Left lung (tissue), 10 donors: ENCODE results near the gene DACT3. TPM values are rescaled to one million over a fixed set of nuclear protein-coding genes. Genes with fewer than 3 reads are reported as not detected.

Experiments
- ATAC-seq: fragments of 200-7000 bp; cut with Tn5 transposase; one replicate; pipeline ENCODE4 v1.9.1; 2020; ENCODE audit warnings: moderate library complexity
- DNase-seq, 4 donors: peaks; one replicate each; pipeline ENCODE4 v3.0.0-alpha.2; 2013 to 2020
- H3K27ac ChIP-seq, 2 donors: fragments of 200-600 bp; sonication (generic) in 1 of 2; one replicate each; pipeline versions ENCODE4 v1.5.0 to v1.8.0; 2020 to 2021
- H3K27me3 ChIP-seq, 2 donors: fragments of 200-600 bp; sonication (generic) in 1 of 2; one replicate each; pipeline versions ENCODE4 v1.5.0 to v1.8.0; 2020 to 2021
- H3K36me3 ChIP-seq, 2 donors: fragments of 200-600 bp; sonication (generic) in 1 of 2; one replicate each; pipeline versions ENCODE4 v1.5.0 to v1.8.0; 2020 to 2021
- H3K4me1 ChIP-seq, 2 donors: fragments of 200-600 bp; one replicate each; pipeline ENCODE4 v1.8.0; 2021
- H3K4me3 ChIP-seq, 2 donors: fragments of 200-600 bp; sonication (generic) in 1 of 2; one replicate each; pipeline versions ENCODE4 v1.5.0 to v1.8.0; 2020 to 2021; ENCODE audit warnings: mild to moderate bottlenecking in 1 of 2
- H3K9me3 ChIP-seq, 2 donors: fragments of 200-600 bp; sonication (generic) in 1 of 2; one replicate each; pipeline versions ENCODE4 v1.5.0 to v1.8.0; 2020 to 2021
- intact Hi-C, 2 donors: fragments of 100-400 bp; cut with DNase I; formaldehyde crosslinking; loops; one replicate each; pipeline versions ENCODE4 v1.11.2 to v1.14.2; 2022
- polyA plus RNA-seq, 6 donors: library from polyadenylated mRNA; unstranded; fragments of 120-200 nt; gene quantifications; one replicate each; pipeline ENCODE4 v1.2.1, GENCODE V29; 2013; ENCODE audit not compliant: insufficient read length in 6 of 6
- total RNA-seq, 2 donors: library from RNA; stranded (reverse); fragmentation: NEBNext Ultra II Directional; extraction: Animal tissue kit (Norgen Biotek cat#: 25700); gene quantifications; one replicate each; pipeline ENCODE4 v1.2.1, GENCODE V29; 2021
- TF ChIP-seq, protein P1 (sequence below), 2 donors: fragments of 200-600 bp; sonication (generic) in 1 of 2; IDR thresholded peaks; one replicate each; pipeline versions ENCODE4 v1.5.0 to v1.8.0; 2021; ENCODE audit warnings: antibody characterized with exemption in 2 of 2
- donor health status: DM: no; HTN: yes; CAD: no.
- donor health status: DM: no; HTN: no; CAD: no.

DACT3 gene
- total and polyA plus RNA-seq, 8 donors, result 6.6 to 53.4 (median 43.2) TPM

DNA sequence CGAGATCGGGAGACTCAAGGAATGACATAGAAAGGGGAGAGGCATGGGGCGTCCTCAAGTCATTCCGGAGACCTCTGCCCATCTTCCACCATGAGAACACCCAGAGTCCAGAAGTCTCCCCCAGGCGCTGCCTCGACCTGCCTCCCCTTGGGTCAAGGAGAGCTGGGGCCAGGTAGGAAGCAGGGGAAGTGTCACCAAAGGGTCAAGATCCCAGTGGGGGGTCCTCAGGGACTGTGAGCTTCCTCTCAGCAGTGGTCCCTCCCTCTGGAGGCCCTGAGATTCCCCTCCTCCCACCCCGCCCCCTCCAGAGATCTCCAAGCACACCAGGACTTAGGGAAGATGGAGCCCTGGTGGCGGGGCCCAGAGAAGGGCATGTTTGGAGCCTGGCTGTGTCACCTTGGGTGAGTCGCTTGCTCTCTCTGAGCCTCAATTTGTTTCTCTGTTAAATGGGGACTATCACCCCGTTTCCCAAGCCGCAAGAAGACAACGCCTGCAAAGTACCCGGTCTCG is 919 bp downstream of the DACT3 start:
- Histone ChIP-seq H3K27ac (peak overlapping the region in 1 of 2 donors; percentile 77), H3K27me3 (peaks cover 14 to 58% of the 10 kb centered on the region in 2 donors), H3K4me1 (peaks cover 0 to 31% of the 10 kb centered on the region in 2 donors), H3K4me3 (peak overlapping the region; percentile 40 to 54), H3K36me3 (no peaks in the 10 kb centered on the region), H3K9me3 (no peaks in the 10 kb centered on the region)
- TF ChIP-seq, protein P1, sequence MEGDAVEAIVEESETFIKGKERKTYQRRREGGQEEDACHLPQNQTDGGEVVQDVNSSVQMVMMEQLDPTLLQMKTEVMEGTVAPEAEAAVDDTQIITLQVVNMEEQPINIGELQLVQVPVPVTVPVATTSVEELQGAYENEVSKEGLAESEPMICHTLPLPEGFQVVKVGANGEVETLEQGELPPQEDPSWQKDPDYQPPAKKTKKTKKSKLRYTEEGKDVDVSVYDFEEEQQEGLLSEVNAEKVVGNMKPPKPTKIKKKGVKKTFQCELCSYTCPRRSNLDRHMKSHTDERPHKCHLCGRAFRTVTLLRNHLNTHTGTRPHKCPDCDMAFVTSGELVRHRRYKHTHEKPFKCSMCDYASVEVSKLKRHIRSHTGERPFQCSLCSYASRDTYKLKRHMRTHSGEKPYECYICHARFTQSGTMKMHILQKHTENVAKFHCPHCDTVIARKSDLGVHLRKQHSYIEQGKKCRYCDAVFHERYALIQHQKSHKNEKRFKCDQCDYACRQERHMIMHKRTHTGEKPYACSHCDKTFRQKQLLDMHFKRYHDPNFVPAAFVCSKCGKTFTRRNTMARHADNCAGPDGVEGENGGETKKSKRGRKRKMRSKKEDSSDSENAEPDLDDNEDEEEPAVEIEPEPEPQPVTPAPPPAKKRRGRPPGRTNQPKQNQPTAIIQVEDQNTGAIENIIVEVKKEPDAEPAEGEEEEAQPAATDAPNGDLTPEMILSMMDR (IDR thresholded peaks at IDR 0.05), result no peak
- DNase-seq, result peak; percentile 40 to 88 (median 60)
- intact Hi-C loops, result loop anchor here in 1 of 2 donors (10.0 kb wide), 1 partner anchor 125 kb away; no protein-coding TSS in a partner anchor
- ATAC-seq, result no peak

DNA sequence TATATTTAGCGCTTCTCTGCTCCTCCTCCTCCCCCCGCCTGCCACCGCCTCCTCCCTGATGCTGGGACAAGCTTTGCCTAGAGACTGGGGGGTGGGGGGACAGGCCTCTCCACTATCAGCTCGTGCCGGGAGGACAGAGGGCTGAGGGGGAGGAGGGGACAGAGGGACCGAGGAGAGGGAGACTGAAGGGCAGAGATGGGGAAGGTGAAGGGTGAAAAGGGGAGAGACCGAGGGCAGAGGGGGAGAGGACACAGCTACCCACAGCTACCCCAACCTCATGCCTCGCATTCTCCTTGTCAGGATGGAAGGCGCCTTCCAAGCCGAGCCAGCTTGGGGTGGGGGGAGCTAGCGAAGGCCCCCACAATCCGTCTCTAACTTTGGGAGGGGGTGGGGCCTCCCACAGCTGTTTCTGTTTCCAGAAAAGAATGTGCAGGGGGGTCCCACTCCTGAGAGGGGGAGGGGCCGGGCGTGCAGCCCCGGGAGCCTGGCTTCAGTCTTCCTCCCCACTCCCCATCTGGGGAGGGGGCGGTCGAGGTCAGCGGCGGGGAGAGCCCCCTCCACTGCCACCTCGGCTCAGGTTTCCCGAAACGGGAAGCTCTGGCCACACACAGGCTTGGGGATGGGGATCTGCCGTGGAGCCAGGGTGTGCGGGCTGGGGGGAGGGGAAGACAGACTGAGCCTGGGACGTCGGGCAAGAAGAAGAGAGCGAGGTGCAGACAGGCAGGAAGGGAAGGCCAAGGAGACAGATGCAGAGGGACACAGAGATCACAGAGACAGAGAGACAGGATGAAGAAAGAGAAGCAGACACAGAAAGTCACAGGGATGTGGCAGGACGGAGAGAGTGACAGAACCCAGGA is 1.6 kb downstream of the DACT3 start:
- TF ChIP-seq, protein P1 (IDR thresholded peaks at IDR 0.05), result no peak
- H3K9me3 ChIP-seq, result no peaks in the 10 kb centered on the region
- H3K4me3 ChIP-seq, result peak overlapping the region; percentile 40 to 54
- H3K36me3 ChIP-seq, result no peaks in the 10 kb centered on the region
- peak; percentile 44 to 82 (median 81) for DNase-seq
- peaks cover 0 to 31% of the 10 kb centered on the region in 2 donors for H3K4me1 ChIP-seq
- peak overlapping the region; percentile 28 to 77 for H3K27ac ChIP-seq
- no peak for ATAC-seq
- intact Hi-C loops, result loop anchor here in 1 of 2 donors (5.0 to 10.0 kb wide), 2 partner anchors 37 to 125 kb away; no protein-coding TSS in a partner anchor
- H3K27me3 ChIP-seq, result peaks cover 14 to 64% of the 10 kb centered on the region in 2 donors

DNA sequence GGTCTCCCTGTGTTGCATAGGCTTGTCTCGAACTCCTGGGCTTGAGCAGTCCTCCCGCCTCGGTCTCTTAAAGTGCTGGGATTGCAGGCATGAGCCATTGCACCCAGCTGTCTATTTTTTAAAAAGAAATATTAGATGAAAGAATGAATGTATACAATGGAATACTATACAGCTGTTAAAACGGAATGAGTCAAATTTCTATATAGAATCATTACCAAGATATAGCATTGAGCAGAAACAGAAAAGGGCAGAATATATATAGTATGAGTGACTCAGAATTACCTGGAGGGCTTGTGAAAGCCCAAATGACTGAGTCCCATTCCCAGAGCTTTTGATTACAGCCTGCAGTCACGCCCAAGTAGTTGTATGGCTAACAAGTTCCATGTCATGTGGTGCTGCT is 4.4 kb downstream of the DACT3 start:
- TF ChIP-seq, protein P1 (IDR thresholded peaks at IDR 0.05), result no peak
- ATAC-seq (no peak), DNase-seq (no peak)
- Histone ChIP-seq H3K27me3 (peaks cover 14 to 92% of the 10 kb centered on the region in 2 donors), H3K4me3 (no peak overlapping the region), H3K27ac (no peak overlapping the region), H3K4me1 (peaks cover 0 to 20% of the 10 kb centered on the region in 2 donors), H3K9me3 (no peaks in the 10 kb centered on the region), H3K36me3 (no peaks in the 10 kb centered on the region)
- intact Hi-C loops, result loop anchor here in 1 of 2 donors (5.0 kb wide), 1 partner anchor 34 kb away; no protein-coding TSS in a partner anchor

DNA sequence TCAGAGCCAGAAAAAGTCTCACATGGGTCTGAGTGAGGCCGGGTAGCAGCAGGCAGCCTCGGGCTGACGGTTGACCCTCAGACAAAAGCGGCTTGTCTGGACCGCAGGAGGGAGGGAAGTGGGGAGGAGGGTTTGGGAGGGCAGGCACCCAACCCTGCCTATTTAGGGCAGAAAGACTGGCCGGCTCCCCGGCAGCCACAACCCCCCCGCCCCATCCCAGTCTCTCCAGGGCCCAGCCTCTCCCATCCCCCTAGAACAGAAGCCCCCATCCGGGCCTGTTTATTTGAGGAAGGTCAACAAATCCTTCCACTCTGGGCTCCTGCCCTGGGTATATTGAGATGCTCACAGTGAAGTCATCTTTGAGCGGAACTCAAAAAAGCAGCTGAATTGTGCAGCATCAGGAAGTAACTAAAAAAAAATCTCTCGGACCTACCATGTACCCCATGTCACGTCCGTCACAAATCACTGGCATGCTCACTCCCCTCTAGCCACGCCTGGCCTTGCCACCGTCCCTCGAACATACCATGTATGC is 6.3 kb downstream of the DACT3 start:
- H3K27ac ChIP-seq, result peak overlapping the region in 1 of 2 donors; percentile 39
- DNase-seq (peak in 3 of 4 donors; percentile 31 to 68 (median 52)), ATAC-seq (peak; percentile 51)
- peaks cover 0 to 7% of the 10 kb centered on the region in 2 donors for H3K4me1 ChIP-seq
- intact Hi-C loops, result loop anchor here in 1 of 2 donors (5.0 kb wide), 1 partner anchor 32 kb away; no protein-coding TSS in a partner anchor
- H3K9me3 ChIP-seq, result no peaks in the 10 kb centered on the region
- TF ChIP-seq, protein P1 (IDR thresholded peaks at IDR 0.05), result no peak
- H3K27me3 ChIP-seq, result peaks cover 17 to 96% of the 10 kb centered on the region in 2 donors
- no peak overlapping the region for H3K4me3 ChIP-seq
- no peaks in the 10 kb centered on the region for H3K36me3 ChIP-seq
